ENCODE data around the gene CHRM2. TPM values are rescaled to one million over a fixed set of nuclear protein-coding genes. Genes with fewer than 3 reads are reported as not detected.

Gene CHRM2
- total and polyA plus RNA-seq, 2 of the 8 experiments (the other 6 are each of a cell fraction or from before 2014, with no cell fraction given) = 0.17 to 0.32 TPM

DNA sequence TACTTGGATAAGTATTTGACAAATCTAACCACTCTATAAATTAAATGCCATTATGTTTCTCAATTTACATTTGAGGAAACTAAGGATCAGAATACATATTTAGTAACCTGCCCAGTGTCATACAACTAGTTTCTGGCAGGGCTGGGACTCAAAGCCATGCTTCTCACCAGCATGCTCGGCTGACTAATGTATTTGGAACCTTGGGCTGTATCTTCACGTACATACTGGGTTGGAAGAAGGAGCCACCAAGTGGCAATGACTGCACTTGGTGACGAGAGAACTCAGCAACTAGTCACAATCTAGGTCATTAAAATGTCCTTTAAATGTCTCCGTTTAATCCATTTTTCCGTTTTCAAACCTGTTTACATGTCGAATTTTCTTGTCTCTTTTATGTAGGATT, 42.9 kb downstream of the CHRM2 start:
- Histone ChIP-seq H4K8ac (ENCODE audit: extremely low read depth, insufficient read depth, low read length) (no peak overlapping the region), H4K91ac (replicated peaks; ENCODE audit: insufficient read length, low read length) (no peak overlapping the region), H4K20me1 (replicated peaks in 1 of 2; ENCODE audit: control insufficient read depth in 1 of 2, insufficient read depth in 2 of 2, low read length in 2 of 2) (no peaks in the 10 kb centered on the region), H2BK5ac (ENCODE audit: low read depth, low read length) (no peak overlapping the region), H3K23me2 (ENCODE audit: low read depth, low read length) (no peaks in the 10 kb centered on the region), H3K4me3 (ENCODE audit: extremely low read depth in 1 of 4, insufficient read depth in 2 of 4, low read depth in 3 of 4, low read length in 4 of 4) (no peak overlapping the region), H3K4me1 (replicated peaks in 1 of 4; ENCODE audit: control insufficient read depth in 3 of 4, insufficient read depth in 4 of 4, low read length in 3 of 4) (no peaks in the 10 kb centered on the region), H2AK5ac (ENCODE audit: low read depth, low read length) (no peak overlapping the region), H2BK120ac (replicated peaks; ENCODE audit: low read depth, low read length) (no peak overlapping the region), H3K18ac (ENCODE audit: extremely low read depth, low read length) (no peak overlapping the region), H3K79me2 (ENCODE audit: control insufficient read depth in 1 of 2, insufficient read depth in 2 of 2, low read length in 2 of 2) (no peaks in the 10 kb centered on the region), H3K9me3 (ENCODE audit: insufficient read depth in 2 of 2, low read depth in 1 of 2, low read length in 1 of 2) (no peaks in the 10 kb centered on the region; a peak in 1 of 4 replicates), H3K14ac (ENCODE audit: insufficient read length) (no peak overlapping the region), H4K5ac (ENCODE audit: insufficient read length, low read depth, low read length) (no peak overlapping the region), H3K36me3 (ENCODE audit: control insufficient read depth in 2 of 4, insufficient read depth in 4 of 4, low read length in 3 of 4) (no peaks in the 10 kb centered on the region), H2BK12ac (ENCODE audit: low read depth, low read length) (no peak overlapping the region), H3K23ac (ENCODE audit: insufficient read length) (no peak overlapping the region), H3K27ac (ENCODE audit: low read depth, low read length) (no peak overlapping the region), H3K4ac (replicated peaks; ENCODE audit: insufficient read length, low read depth, low read length) (no peak overlapping the region), H3K9ac (replicated peaks in 1 of 4; ENCODE audit: extremely low read depth in 1 of 4, low read depth in 3 of 4, low read length in 3 of 4) (no peak overlapping the region), H3K56ac (replicated peaks; ENCODE audit: insufficient read length, low read depth, low read length) (no peak overlapping the region), H2BK20ac (ENCODE audit: low read length) (no peak overlapping the region), H2AFZ (ENCODE audit: low read length) (no peak overlapping the region), H3K4me2 (ENCODE audit: insufficient read depth in 1 of 2, low read depth in 2 of 2, low read length in 2 of 2) (no peak overlapping the region), H2BK15ac (ENCODE audit: low read length) (no peak overlapping the region), H3K27me3 (replicated peaks in 1 of 4; ENCODE audit: control insufficient read depth in 3 of 4, extremely low read depth in 1 of 4, insufficient read depth in 3 of 4, low read length in 3 of 4) (no peaks in the 10 kb centered on the region), H3K79me1 (ENCODE audit: low read depth, low read length) (no peaks in the 10 kb centered on the region)
- peak; percentile 60 for FAIRE-seq
- CTCF ChIA-PET (ENCODE audit: partially characterized antibody) = no interaction called here
- DNase-seq (ENCODE audit: low read depth in 1 of 2, low spot score in 2 of 2) = no peak
- TF ChIP-seq ATF3 (IDR thresholded peaks at IDR 0.05; ENCODE audit: insufficient read depth, low read depth, low read length) (no peak), FOSL1 (IDR thresholded peaks at IDR 0.05; ENCODE audit: insufficient read depth, low read depth, low read length) (no peak), SIRT6 (IDR thresholded peaks at IDR 0.05; ENCODE audit: low read length) (no peak), RAD21 (IDR thresholded peaks at IDR 0.05 in 1 of 2, conservative IDR thresholded peaks at IDR 0.05 in 1 of 2; ENCODE audit: low read depth in 2 of 2, low read length in 2 of 2) (peak; percentile 31 to 45)
- 79% methylated on average over 6 of the region's 6 CpGs; no CpG with 5 or more reads in 1 of the 2 experiments for WGBS, 2 experiments (ENCODE audit: extremely low coverage in 1 of 2, insufficient coverage in 1 of 2, insufficient read length in 1 of 2, insufficient replicate concordance in 2 of 2, low coverage in 1 of 2, low lambda C conversion rate in 2 of 2, missing lambda C conversion rate in 1 of 2)
- POLR2A ChIA-PET (ENCODE audit: partially characterized antibody) = no interaction called here

Measured in H1 (cell line).